ENCODE results near the gene RASSF8. TPM values are rescaled to one million over a fixed set of nuclear protein-coding genes. Genes with fewer than 3 reads are reported as not detected.

RASSF8 gene
- total RNA-seq, 4 donors from 2014 or later = 93.2 to 127 (median 111) TPM

DNA sequence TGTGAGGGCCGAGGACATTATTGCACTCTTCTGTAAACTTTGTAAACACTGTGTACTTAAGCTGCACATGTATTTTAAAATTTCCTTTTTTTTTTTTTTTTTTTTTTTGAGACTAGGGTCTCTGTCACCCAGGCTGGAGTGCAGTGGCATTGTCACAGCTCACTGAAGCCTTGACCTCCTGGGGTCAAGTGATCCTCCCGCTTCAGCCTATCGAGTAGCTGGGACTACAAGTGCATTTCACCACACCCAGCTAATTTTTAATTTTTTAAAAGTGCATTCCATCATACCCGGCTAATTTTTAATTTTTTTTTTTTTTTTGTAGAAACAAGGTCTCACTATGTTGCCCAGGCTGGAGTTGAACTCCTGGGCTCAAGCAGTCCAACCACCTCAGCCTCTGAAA is 42.4 kb downstream of the RASSF8 start:
- Histone ChIP-seq H3K27me3 (no peaks in the 10 kb centered on the region), H3K27ac (no peak overlapping the region), H3K4me3 (no peak overlapping the region), H3K4me1 (peaks cover 0 to 53% (median 10%) of the 10 kb centered on the region in 3 donors), H3K36me3 (no peaks in the 10 kb centered on the region), H3K9me3 (peaks cover 0 to 8% (median 0%) of the 10 kb centered on the region in 3 donors)
- ATAC-seq = no peak
- 70 to 91% methylated on average over 1 to 4 of the region's 4 CpGs for WGBS, 2 donors (ENCODE audit: low coverage in 1 of 2)
- no peak for TF ChIP-seq POLR2AphosphoS5 (IDR thresholded peaks at IDR 0.05)
- TF ChIP-seq EP300 (IDR thresholded peaks at IDR 0.05) = no peak
- TF ChIP-seq, protein P1, sequence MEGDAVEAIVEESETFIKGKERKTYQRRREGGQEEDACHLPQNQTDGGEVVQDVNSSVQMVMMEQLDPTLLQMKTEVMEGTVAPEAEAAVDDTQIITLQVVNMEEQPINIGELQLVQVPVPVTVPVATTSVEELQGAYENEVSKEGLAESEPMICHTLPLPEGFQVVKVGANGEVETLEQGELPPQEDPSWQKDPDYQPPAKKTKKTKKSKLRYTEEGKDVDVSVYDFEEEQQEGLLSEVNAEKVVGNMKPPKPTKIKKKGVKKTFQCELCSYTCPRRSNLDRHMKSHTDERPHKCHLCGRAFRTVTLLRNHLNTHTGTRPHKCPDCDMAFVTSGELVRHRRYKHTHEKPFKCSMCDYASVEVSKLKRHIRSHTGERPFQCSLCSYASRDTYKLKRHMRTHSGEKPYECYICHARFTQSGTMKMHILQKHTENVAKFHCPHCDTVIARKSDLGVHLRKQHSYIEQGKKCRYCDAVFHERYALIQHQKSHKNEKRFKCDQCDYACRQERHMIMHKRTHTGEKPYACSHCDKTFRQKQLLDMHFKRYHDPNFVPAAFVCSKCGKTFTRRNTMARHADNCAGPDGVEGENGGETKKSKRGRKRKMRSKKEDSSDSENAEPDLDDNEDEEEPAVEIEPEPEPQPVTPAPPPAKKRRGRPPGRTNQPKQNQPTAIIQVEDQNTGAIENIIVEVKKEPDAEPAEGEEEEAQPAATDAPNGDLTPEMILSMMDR (IDR thresholded peaks at IDR 0.05) = no peak
- no peak for TF ChIP-seq POLR2A (IDR thresholded peaks at IDR 0.05)

DNA sequence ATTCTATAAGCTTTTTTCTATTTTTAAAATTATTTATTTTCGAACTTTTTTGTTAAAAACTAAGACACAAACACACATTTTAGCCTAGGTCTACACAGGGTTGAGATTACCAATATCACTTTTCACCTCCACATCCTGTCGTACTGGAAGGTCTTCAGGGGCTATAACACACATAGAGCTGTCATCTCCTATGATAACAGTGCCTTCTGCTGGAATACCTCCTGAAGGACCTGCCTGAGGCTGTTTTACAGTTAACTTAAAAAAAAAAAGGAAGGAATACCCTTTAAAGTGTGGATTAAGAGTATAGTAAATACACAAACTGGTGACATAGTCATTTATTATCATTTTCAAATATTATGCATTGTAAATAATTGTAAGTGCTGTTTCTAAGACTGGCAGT is 43.0 kb downstream of the RASSF8 start:
- H3K27me3 ChIP-seq = no peaks in the 10 kb centered on the region
- H3K36me3 ChIP-seq = no peaks in the 10 kb centered on the region
- peaks cover 0 to 8% (median 0%) of the 10 kb centered on the region in 3 donors for H3K9me3 ChIP-seq
- TF ChIP-seq, protein P1 (IDR thresholded peaks at IDR 0.05) = no peak
- TF ChIP-seq POLR2AphosphoS5 (IDR thresholded peaks at IDR 0.05) = no peak
- no peak for TF ChIP-seq POLR2A (IDR thresholded peaks at IDR 0.05)
- TF ChIP-seq EP300 (IDR thresholded peaks at IDR 0.05) = no peak
- no peak overlapping the region for H3K4me3 ChIP-seq
- 0 to 95% methylated on average over 1 to 2 of the region's 2 CpGs for WGBS, 2 donors (ENCODE audit: low coverage in 1 of 2)
- H3K27ac ChIP-seq = no peak overlapping the region
- H3K4me1 ChIP-seq = peaks cover 0 to 47% (median 7%) of the 10 kb centered on the region in 3 donors
- no peak for ATAC-seq

DNA sequence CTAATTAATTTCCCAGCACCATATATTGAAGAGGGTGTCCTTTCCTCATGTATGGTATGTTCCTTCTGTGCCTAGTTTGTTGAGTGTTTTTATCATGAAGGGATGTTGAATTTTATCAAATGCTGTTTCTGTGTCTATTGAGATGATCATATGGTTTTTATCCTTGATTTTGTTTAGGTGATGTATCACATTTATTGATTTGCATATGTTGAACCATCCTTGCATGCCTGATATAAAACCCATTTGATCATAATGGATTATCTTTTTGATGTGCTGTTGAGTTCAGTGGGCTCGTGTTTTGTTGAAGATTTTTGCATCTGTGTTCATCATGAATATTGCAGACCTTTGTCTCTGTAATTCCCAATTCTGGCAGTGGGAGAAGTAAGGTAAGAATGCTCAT is 44.6 kb downstream of the RASSF8 start:
- H3K9me3 ChIP-seq = peaks cover 0 to 8% (median 0%) of the 10 kb centered on the region in 3 donors
- ATAC-seq = no peak
- 100% methylated on average over 1 of the region's 1 CpG for WGBS, 2 donors (ENCODE audit: low coverage in 1 of 2)
- no peak for TF ChIP-seq POLR2AphosphoS5 (IDR thresholded peaks at IDR 0.05)
- TF ChIP-seq, protein P1 (IDR thresholded peaks at IDR 0.05) = no peak
- no peak for TF ChIP-seq EP300 (IDR thresholded peaks at IDR 0.05)
- TF ChIP-seq POLR2A (IDR thresholded peaks at IDR 0.05) = no peak
- no peaks in the 10 kb centered on the region for H3K36me3 ChIP-seq
- no peak overlapping the region for H3K27ac ChIP-seq
- H3K4me1 ChIP-seq = peaks cover 0 to 45% (median 4%) of the 10 kb centered on the region in 3 donors
- H3K27me3 ChIP-seq = no peaks in the 10 kb centered on the region
- no peak overlapping the region for H3K4me3 ChIP-seq

DNA sequence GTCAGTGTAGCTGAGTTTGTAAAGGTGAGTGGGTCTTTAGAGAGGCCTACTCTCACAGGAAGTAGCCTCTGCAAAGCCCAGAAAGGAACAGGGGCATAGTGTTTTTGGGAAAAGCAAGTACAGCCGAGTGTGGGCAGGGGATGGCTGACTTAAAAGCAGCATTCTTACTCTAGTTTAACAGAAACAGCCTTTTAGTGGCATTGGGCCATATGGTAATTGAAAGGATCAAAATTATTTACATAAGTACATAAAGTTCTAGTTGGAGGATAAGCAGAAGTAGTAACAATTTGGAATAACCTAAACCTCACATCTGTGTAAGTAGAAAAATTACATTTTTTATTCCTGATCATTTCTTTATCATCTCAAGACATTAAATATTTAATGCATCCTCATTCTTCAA is 49.1 kb downstream of the RASSF8 start:
- TF ChIP-seq POLR2AphosphoS5 (IDR thresholded peaks at IDR 0.05) (no peak), EP300 (IDR thresholded peaks at IDR 0.05) (no peak), POLR2A (IDR thresholded peaks at IDR 0.05) (no peak)
- TF ChIP-seq, protein P1 (IDR thresholded peaks at IDR 0.05) = no peak
- H3K4me1 ChIP-seq = peaks cover 13 to 59% (median 17%) of the 10 kb centered on the region in 3 donors
- 0% methylated on average over 1 of the region's 1 CpG; no CpG with 5 or more reads in 1 of the 2 donors for WGBS, 2 donors (ENCODE audit: low coverage in 1 of 2)

DNA sequence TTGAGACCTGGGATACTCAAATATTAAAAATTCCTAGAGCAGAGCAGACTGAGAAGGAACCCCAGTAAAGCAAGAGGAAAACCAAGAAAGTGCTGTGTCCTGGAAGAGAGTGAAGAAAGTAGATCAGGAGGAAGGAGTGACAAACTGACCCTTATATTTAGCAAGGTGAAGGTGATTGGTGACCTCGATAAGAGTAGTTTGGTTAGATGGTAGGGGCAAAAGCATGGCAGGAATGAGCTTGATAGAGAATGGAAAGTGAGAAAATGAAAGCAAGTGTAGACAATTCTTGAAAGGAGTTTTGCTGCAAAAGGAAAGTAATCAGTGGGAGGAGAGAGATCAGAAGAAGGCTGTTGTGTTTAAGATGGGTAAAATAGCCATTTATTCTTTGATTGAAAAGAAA is 51.1 kb downstream of the RASSF8 start:
- no peak for ATAC-seq
- no peak overlapping the region for H3K4me3 ChIP-seq
- no peaks in the 10 kb centered on the region for H3K27me3 ChIP-seq
- peaks cover 13 to 79% (median 17%) of the 10 kb centered on the region in 3 donors for H3K4me1 ChIP-seq
- no peak for TF ChIP-seq POLR2AphosphoS5 (IDR thresholded peaks at IDR 0.05)
- TF ChIP-seq POLR2A (IDR thresholded peaks at IDR 0.05) = no peak
- TF ChIP-seq, protein P1 (IDR thresholded peaks at IDR 0.05) = no peak
- TF ChIP-seq EP300 (IDR thresholded peaks at IDR 0.05) = no peak
- H3K36me3 ChIP-seq = no peaks in the 10 kb centered on the region
- H3K9me3 ChIP-seq = no peaks in the 10 kb centered on the region
- WGBS, 2 donors (ENCODE audit: low coverage in 1 of 2) = 100% methylated on average over 1 of the region's 1 CpG
- H3K27ac ChIP-seq = peak overlapping the region in 3 of 4 donors; percentile 78 to 83 (median 81)

More for the DNA sequence above, 49.1 kb downstream of the RASSF8 start:
- H3K9me3 ChIP-seq = peaks cover 0 to 8% (median 0%) of the 10 kb centered on the region in 3 donors
- ATAC-seq = no peak
- no peak overlapping the region for H3K4me3 ChIP-seq
- no peaks in the 10 kb centered on the region for H3K27me3 ChIP-seq
- H3K36me3 ChIP-seq = no peaks in the 10 kb centered on the region
- peak overlapping the region in 3 of 4 donors; percentile 21 to 34 (median 30) for H3K27ac ChIP-seq
